Fibroblast of skin of right quadriceps (primary cell): Measurements from ENCODE around the gene SGCD.

Experiments
- DNase-seq: peaks from one replicate; pipeline ENCODE4 v3.0.0-alpha.2; 2013

Gene SGCD

DNA sequence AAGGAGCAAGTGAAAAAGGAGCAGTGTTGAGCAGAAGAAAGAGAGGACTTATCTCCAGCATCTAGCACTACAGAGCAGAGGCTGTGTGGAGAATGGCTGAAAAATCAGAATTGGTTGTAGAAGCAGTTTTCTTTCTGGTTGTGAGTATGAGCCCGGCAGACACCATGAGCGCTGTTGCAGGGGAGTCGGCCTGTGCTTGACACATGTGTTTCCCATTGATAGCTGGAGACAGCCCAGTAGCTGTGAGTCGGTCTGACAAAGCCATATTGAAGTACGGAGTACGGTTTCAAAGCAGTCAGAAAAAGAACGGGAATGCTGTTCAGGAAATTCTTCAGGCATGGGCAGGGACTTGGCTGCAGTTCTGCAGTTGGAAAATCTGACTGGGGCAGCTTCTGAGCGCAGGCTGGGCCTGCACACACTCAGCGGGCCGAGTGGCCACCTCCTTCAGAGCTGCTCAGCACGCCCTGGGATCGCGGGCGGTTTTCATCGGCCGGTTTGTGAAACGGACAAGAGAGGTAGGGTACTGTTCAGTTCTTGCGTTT is at the start of gene SGCD:
Gene SGCD (plus strand): TSS at position 447 of the 542 bp plus-strand sequence.
- DNase-seq, result peak; percentile 97

DNA sequence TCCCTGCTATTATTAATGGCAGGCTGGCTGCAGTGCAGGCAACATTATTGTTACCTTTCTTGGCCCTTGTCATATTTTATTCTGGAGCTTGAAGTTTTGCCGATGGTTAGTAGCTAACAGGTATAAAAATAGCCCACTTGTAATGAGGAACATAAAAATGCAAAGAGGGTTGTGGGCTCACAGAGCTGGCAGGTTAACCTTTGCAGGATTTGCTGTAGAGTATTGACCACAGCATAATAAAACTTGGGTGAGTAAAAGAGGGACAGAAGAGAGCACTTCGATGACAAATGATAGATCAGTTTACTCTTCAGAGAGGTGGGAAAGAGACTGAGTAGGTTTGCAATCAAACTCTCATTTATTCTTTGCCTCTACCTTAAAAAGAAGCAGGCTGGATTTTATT is 49.7 kb upstream of the SGCD start:
- DNase-seq, result no peak

DNA sequence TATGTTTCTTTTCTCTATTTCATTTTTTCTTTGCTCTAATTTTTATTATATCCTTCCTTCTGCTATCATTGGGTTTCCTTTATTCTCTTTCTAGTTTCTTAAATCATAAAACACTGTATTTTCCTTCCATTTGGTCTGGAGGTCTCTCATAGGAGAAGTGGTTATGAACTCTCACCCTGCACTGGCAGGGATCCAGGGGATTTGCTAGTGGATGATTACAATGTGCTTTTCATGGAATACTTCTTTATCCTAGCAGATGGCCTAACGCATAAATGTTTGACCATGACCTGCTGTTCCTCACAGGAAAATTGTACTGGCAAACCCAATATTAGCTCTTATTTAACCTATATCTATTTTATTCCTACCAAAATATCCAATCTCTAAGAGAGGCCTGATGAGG is 31.5 kb upstream of the SGCD start:
- DNase-seq, result no peak

DNA sequence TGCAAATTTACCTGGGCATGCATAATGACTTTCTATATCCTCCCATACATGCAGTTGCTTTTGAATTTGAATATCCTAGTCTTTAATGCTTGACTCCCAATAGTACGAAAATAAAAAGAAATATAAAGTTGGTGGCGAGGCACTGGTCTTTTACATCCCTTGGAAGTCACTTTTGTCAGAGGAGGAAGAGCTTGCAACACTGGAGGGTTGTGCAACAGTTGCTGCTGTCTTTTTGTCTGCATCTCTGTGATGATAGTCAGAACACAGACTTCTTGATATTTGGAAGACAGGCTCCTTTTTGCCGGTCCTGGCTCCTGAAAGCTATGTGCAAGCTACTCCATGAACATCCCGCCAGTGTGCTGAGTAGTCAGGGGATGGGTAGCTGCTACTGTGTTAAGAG is 16.8 kb upstream of the SGCD start:
- DNase-seq, result no peak

DNA sequence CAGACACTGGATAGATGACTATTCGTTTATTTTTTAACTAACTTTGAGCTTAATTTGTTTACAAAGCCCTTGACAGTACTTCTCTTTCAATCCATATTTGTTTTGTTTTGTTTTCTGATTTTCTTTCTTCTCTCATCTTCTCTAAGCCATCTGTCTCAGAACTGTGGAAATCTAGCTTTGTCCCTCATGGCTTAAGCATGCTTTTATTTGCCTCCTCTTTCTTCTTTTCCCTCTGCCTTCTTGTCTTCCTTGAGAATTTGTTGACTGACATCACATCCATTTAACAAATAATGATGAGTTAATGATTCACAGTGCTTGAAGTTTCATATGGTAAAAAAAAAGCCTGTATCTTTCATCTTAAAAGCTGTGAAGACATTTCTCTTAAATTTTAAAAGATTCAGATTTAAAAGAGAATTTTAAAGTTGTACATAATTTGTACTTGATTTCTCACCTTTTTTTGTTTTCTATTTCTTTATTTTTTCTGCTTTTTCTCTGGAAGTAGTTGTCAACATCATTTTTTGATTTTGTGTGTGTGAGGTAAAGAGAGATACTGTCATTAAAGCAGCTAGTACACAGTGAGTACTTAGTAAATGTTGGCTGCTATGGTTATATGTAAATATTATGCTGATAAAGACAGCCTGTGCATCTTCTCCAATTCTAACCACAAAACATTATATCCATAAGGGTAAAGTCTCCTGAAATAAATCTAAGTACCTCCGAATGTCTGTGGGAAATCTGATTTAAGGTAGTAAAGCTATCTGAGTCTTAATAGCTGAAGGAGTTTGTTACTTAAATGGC is 13.9 kb upstream of the SGCD start:
- DNase-seq, result no peak

DNA sequence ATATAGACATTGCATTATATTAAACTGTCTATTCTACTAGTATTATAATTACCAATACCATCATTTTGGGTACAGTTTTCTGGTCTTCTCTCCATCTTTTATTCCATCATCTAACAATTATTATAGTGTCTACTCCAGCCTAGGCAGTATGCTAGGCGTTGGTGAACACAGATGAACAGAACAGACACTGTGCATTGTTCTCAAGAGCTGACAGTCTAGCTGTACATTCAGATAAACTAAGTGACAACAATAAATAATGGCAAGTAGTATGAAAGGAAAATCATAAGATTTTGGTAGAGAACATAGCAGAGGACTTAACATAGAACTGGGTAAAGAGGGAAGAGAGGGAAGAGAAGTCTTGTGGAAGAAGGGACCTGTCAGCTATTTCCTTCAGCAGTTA is 12.5 kb upstream of the SGCD start:
- no peak for DNase-seq

DNA sequence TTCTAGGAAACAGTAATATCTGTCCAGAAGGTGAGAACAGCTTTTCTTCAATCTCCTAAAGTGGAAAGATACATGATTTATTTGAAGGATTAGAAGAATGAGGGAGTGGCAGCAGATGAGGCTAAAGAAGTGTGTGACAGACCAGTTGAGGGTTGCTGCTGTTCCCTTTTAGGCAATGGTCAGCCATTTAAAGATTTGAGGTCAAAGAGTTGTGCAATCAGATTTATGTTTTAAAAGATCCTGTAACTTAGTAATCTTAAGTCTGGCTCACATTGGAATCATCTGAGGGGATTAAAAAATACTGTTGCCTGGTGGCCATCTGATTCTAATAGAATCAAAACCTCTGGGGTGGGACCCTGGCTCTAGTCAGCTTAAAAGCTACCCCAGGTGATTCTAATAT is 4.3 kb upstream of the SGCD start:
- no peak for DNase-seq

DNA sequence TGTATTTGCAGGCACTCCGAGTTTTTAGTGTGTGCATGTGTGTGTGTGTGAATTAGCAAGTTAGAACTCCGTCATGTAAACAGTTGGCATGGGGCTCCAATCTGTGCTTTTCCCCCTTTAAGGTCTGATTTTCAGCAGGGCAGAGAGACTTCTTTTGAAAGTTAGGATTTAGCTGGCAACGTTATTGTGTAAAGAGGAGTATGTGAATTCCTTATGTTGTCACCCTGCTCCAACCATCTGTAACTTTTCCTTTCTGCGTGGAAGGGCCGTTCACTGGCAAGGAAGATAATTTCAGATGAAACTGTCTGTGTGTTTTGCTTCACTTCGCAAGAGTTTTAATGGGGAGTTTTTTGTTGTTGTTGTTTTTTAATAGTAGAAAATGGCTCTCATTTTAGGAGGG is 332 bp downstream of the SGCD start:
- DNase-seq, result no peak

DNA sequence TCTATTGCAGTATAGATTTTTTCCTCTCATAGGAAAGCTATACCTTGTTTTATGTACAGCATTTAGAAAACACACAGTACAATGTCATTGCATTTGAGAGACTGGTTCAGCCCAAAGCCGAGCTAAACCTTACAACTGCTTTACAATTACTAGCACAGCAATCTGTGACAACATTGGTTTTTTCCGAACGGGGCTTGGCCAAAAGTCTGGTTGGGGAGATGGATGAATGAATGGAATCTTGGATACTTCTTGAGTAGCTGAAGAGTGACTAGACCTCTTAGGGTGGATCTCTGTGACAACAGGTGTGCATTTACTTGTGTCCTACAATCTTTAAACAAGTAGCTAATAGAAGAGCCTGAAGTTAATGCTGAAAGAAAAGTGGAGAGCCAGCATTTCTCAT is 1.2 kb downstream of the SGCD start:
- DNase-seq, result peak; percentile 34

DNA sequence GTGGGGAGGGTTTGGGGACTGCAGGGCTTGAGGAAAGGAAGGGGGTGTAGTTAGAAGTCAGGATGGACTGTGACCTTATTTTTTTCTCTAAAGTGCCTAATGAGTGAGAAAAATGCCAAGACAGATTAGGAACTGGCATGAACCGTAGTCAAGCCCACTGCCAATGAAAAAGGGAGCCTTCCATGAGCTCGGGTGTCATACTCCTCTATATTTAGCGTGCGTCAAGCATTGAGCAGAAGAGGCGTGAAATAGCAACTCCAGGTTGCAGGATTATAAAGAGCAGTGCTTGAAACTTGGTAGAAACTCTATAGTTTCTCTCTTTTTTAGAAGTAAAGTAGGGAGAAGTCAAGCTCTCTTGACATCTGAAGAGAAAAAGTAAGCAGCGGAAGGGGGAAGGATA is 1.8 kb downstream of the SGCD start:
- peak; percentile 20 for DNase-seq

DNA sequence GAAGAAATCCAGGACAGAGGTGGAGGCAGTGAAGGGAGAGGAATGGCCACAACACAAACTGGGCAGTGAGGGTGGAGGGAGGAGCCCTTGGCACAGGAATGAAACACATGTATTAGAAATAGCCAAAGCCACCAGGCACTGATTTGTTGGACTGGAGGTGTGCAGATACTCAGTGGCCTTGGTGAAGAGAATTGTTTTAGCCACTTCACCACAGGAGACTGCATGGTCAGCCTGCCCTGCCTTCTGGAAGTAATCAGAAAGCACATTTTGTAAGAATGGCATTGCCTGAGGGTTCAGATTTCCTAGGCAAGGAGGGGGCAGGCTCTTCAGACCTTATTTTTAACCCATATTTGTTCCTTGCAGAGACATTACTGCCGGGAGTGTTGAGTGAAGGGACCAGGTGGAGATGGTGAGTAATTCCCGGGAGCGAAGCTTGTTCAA is 2.2 kb downstream of the SGCD start:
- peak; percentile 30 for DNase-seq

DNA sequence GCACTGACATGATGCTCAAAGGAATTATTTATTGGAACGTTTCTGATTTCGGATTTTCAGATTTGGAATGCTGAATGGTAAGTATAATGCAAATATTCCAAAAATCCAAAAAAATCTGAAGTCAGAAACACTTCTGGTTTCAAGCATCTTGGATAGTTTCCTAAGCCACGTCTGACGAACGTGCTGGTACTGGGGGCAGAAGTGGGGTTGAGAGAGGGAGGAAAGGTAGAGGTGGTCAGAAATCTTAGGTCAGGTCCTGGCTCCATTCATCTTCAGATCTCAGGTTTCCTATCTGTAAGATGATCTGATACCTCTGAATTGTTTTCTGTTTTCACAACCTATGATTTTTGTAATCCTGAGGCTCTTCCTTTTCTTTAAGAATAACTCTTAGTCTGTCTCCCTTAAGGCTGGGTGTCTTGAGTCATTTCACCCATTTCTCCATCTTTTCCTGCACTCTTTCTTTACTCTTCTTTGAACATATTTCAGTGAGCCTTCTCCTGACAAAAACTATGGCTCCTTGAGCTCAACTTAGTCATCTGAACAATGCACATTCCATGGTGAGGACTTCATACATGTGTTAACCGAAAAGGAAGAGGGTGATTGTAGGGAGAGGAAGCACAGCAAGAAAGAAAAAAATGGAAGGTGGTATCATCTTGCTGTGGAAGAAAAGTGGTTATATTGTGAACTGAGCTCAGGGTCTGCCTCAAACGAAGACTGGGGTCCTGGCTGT is 3.3 kb downstream of the SGCD start:
- DNase-seq, result peak; percentile 70

DNA sequence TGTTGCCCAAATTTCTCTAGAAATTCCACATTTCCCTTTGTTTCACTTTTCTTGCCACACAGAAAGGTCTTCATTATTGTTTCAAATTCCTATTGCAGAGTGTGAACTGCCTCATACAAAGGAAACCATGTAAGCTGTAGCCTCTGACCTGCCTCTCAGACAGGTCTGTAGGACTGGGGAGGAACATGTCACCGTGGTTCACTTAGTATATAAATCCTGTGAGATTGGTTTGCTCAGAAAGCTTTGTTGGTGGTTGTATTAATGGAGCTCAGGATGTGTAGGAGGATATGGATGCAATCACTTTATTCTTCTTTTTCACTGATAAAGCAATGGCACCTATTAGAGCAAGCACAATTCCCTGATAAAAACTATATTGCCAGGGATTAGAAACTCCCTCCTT is 4.2 kb downstream of the SGCD start:
- DNase-seq, result no peak

DNA sequence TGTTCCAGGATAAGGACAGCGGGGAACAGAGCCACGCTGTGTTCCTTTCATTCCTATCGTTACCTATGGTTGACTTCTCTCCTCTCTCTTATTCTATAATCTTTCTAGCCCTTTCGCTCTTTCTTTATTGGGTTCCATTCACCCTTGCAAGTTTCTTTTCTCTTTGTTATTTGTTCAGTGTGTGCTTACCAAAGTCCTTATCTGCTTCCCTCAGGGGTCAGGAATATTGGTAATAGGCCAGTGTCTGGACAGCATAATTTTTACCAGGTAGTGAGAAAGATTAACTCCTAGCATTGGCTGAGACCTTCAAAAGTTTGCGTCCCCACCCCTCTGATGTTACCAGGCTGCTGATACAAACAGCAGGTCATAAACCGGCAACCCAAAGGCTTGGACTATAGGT is 4.9 kb downstream of the SGCD start:
- DNase-seq, result no peak

DNA sequence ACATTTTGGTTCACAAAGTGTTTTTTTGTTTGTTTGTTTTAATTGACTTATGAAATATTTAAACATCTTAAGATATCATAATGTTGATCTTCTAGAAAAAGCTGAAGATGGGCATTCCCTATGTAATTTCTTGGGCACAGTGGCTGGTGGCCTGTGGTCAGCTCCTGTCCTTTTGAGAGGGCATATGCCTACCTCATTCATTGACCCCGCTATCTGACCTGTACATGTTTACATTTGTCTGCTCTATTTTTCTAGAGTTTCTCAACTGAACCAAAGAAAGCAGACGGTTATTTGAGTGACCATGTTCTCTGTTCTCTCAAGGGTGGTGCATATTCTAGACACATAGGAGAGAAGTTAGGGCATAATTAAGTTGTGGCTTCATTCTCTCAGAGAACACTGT is 5.3 kb downstream of the SGCD start:
- DNase-seq, result no peak

DNA sequence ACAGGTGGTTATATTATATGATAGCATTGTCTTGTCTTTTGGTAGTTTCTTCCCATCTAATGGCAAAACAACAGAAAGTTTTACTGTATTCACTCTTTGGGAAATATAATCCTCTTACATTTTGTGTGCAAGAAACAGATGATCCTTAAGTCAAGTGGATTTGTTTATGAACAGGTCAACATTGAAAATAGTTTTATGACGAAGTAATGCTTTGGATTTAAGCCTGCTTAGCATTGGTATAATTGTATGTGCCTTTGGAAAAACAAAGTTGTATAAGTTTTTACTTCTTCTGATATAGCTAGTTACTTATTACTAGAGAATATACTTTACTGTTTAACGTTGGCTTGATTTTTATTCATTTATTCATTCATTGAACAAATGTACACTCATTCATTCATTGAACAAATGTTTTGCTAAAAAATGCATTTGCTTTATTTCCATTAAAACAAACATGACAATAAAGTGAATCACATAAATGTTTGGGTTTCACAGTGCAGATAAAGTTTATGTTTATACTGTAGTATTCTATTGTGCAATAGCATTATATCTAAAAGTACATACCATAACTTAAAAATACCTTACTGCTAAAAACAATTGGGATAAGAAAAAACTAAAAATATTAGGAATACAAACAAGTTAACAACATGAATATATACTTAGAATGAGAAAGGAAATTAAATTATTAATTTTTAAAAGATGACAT is 12.3 kb downstream of the SGCD start:
- no peak for DNase-seq

DNA sequence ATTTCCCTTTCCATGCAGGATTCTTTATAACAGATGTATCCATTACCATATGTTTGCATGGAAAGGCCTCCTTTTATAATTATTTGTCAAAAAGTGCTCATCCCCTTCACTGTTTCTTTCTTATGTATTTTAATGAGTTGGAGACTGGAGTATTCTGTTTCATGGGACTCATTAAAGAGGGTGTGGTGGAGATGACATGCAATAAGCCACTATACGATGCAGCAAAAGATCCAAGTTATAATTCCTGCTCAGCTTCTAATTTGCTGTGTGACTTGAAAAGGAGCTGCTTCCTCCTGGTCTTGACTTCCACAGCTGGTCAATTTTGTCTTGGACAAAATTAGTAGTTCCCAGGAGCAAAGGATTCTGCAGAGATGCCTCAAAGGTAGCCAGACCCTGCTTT is 13.9 kb downstream of the SGCD start:
- no peak for DNase-seq

DNA sequence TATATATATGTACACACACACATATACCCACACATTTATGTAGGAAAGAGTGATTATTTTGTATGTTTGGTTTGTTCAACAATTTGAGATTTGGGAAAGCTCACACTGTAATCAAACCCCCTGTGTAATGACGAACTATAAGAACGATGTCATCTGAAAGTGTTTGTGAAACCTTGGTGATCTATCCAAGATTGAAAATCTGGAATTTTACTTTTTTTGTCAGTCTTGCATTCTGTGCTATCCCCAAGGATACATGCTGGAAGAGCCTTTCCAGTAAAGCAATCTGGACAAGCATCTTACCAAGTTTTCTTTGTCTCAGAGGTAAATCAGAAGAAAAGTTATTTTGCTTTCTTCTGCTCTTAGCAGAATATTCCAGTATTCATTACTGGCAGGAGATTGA is 23.3 kb downstream of the SGCD start:
- no peak for DNase-seq

DNA sequence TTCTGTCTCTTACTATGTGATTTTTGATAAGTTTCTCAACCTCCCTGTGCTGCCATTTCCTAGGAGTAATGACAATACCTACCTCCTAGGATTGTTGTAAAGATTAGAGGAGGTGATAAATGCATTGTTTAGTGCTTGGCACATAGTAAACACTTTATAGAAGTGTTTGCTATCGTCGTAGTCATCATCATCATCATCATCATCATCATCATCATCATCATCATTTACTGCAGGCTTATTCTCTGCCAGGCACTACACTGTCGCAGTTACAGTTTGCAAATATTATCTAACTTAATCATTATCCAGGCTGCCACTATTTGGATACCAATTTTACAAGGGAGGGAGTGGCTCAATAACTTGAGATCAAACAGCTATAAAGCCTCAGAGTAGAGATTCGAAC is 24.5 kb downstream of the SGCD start:
- no peak for DNase-seq

DNA sequence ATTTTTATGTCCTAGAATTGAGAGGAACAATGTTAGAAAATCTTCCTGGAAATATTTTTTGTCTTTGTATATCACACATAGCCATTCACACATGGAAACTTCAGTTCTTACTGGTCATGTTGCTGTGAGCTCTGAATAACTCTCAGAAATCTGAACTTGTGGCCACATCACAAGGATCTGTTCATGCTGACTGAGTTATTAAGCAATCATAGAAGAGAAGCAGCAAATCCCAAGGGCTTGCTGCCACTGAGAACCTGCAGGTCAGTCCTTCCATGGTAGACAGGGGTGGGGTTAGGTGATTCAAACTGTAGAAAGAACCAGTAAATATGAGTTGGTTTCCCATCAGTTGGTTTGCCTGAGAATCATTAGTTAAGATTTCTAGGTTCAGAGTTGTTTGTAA is 27.6 kb downstream of the SGCD start:
- peak; percentile 11 for DNase-seq

DNA sequence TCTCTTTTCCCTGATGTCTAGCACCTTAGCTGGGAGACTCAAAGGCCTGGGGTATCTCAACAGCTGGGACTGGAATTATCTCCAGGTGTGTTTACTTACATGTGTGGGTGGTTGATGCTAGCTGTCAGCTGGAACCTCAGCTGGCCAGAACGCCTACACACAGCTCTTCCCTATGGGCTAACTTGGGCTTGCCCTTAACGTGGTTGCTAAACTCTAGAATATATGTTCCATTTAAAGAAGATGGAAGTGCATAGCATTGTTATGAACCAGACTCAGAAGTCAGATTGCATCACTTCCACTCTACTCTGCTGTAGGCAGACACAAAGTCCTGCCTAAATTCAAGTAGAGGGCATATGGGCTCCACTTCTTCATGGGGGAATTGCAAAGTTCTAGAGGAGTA is 29.3 kb downstream of the SGCD start:
- DNase-seq, result peak; percentile 60

DNA sequence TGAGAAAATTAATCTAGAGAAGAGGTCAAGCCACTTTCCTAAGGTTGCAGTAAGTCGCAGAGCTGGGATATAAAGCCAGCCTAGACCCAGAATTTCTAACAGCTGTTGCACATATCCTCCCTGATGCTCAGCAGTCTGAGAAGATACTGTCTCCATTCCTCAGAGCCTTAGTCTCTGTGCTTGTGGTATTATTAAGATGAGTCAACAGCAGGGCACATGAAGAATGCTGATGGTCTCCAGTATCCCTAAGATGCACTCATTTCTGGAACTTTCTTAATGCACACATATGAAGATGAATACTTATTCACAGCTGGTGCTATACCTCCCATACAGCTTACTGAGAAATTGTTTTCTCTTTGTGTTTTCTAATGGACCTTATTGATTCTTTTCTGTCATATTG is 32.5 kb downstream of the SGCD start:
- peak; percentile 95 for DNase-seq

DNA sequence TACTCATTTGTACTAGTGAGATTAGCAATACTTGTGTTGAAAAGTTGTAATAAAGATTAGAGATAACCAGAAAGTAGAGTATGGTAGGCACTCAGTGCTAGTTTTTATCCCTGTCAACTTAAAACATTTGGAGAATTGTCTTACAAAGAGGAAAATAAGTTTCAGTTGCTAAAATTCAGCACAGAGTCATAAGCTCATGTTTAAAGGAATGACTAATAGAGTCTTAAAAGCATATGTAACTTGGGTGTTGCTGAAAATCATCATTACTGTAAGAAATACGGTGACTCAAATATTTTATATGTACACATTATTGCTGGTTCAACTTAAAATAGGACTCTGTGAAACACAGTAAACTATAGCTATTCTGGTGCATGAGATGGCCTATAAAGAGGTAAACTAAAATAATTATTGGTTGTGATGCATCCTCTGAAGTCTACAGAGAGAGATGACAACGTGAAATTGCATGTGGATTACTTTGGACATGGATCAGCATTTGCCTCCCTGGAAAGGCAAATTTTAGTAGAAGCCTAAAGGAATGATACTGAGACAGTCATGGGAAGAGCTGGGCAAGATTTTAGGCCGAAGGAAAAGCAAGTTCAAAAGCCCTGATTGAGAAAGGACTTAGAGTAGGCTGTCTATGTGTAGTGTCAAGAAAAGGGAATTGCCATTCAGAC is 34.6 kb downstream of the SGCD start:
- DNase-seq, result peak; percentile 82
